Kidney epithelial cell (primary cell): ENCODE results near the gene SYT2. TPM values are rescaled to one million over a fixed set of nuclear protein-coding genes. Genes with fewer than 3 reads are reported as not detected.
A peak's percentile ranks its signal among the peaks of the same experiment; 100 is the strongest.

Experiments
- DNase-seq: peaks from one replicate; pipeline ENCODE4 v3.0.0-alpha.2; 2010; ENCODE audit warnings: low read depth
- H3K27me3 ChIP-seq: 2 replicates; pipeline ENCODE4 v1.6.0; 2011; ENCODE audit warnings: low read length; ENCODE audit not compliant: control insufficient read depth, insufficient read depth
- H3K36me3 ChIP-seq: 2 replicates; pipeline ENCODE4 v1.5.1; 2011; ENCODE audit warnings: low read length; ENCODE audit not compliant: control insufficient read depth, insufficient read depth
- H3K4me3 ChIP-seq: 2 replicates; pipeline ENCODE4 v1.5.1; 2011; ENCODE audit warnings: low read depth, mild to moderate bottlenecking, control low read depth, low read length
- total RNA-seq: library from RNA; depleted of rRNA; stranded (reverse); fragments of >200 nt; gene quantifications from 2 replicates; pipeline ENCODE4 v1.2.3, GENCODE V29; 2015
- TF ChIP-seq, protein P1 (sequence below): IDR thresholded peaks from 2 replicates; pipeline ENCODE4 v1.5.1; 2011; ENCODE audit warnings: mild to moderate bottlenecking, moderate library complexity, low read length, control low read depth, inconsistent platforms; ENCODE audit not compliant: insufficient read depth, poor library complexity, severe bottlenecking

The SYT2 gene
- total RNA-seq, 1 donor from 2014 or later = 0.04 TPM

DNA sequence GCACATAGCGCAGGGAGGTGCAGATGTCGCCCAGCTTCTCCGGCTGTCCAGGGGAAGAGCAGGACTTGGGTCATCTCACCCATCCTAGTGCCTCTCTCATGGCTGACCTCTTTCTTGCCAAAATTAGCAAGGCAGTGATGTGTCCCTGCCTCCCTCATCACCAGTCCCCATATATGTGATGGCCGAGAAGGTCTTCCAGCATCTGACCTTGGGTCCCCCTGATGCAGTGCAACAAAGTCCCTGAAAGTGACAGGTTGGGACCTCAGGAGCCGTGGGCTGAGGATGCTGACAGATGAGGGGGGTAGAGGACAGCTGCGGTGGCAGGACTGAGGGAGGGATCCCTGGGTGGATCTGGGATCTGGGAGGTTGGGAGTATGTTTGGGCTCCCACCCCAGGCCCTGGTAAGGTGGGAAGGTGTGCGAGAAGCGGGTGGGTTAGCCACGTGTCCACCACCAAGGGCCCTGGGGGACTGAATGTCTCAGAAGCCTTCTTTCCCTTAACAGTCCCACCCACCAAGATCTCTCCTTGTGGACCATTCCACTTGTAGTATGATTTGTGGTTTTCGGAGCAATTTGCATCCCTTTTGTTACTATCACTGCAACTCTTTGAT, 109.7 kb downstream of the SYT2 start:
- Histone ChIP-seq H3K36me3 (no peaks in the 10 kb centered on the region), H3K27me3 (no peaks in the 10 kb centered on the region), H3K4me3 (no peak overlapping the region)
- DNase-seq = no peak
- TF ChIP-seq, protein P1, sequence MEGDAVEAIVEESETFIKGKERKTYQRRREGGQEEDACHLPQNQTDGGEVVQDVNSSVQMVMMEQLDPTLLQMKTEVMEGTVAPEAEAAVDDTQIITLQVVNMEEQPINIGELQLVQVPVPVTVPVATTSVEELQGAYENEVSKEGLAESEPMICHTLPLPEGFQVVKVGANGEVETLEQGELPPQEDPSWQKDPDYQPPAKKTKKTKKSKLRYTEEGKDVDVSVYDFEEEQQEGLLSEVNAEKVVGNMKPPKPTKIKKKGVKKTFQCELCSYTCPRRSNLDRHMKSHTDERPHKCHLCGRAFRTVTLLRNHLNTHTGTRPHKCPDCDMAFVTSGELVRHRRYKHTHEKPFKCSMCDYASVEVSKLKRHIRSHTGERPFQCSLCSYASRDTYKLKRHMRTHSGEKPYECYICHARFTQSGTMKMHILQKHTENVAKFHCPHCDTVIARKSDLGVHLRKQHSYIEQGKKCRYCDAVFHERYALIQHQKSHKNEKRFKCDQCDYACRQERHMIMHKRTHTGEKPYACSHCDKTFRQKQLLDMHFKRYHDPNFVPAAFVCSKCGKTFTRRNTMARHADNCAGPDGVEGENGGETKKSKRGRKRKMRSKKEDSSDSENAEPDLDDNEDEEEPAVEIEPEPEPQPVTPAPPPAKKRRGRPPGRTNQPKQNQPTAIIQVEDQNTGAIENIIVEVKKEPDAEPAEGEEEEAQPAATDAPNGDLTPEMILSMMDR = no peak

DNA sequence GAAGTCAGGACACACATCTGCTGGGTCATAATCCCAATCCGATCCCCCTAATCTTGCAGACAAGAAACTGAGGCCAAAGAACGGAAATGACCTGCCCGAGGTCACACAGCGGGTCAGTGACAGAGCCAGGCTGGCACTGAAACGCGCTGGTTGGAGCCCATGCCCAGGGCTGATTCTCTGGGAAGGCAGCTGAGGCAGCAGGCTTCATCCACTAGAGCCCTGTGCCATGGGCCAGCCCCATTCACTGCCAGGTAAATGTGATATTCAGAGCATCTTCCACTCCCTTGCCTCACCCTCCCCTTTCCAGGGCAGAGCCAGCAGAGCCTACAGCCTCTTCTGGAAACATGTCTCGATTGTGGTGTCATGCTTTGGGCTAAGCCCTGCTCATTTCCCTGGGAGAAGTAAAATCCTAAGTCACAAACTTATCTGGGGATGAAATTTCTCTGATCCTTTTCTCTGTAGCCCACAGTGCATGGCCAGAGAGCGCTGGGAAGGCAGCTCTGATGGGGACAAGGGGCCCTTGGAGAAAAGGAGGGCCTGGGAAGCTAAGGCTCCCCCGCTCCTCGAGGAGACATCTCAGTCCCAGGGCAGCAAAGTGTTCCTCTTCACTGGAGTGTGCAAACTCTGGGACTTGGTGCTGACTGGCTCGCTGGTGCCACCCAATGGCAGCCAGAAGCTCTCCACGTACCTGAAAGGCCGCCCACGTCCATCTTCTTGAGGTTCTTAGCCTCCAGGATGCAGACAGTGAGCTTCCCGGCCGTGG, 110.4 kb downstream of the SYT2 start:
- no peak overlapping the region for H3K4me3 ChIP-seq
- DNase-seq = no peak
- H3K27me3 ChIP-seq = no peaks in the 10 kb centered on the region
- no peaks in the 10 kb centered on the region for H3K36me3 ChIP-seq
- TF ChIP-seq, protein P1 = peak; percentile 94

DNA sequence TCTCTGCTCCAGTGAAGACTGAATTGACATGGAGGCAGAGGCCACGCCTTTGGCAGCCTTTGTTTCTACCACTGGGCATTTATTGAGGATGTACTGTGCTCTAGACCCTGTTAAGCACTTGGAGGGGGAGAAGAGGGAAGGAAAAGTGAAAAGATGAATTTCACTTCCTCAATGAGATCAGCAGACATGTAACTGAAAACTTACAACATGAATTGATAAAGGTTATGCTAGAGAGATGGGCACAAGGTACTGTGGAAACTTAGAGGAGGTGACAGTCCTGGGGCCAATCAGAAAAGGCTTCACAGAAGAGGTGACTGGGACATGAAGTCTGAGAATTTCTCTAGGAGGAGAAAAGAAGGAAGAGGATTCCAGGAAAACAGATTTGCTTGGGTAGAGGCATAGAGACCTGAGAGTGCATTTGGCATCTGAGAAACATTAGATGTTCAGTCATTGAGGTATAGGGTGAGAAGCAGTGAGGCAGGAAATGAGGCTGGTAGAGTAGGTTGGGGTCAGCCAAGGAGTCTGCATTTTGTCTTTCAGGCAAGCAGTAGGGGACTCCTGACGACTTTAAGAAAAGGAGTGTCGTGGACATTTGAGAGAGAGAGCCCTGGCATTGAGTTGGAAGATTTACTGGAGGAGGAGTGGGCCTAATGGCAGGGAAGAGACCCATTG, 113.0 kb downstream of the SYT2 start:
- TF ChIP-seq, protein P1 = no peak
- no peak for DNase-seq
- Histone ChIP-seq H3K36me3 (no peaks in the 10 kb centered on the region), H3K4me3 (no peak overlapping the region), H3K27me3 (no peaks in the 10 kb centered on the region)

DNA sequence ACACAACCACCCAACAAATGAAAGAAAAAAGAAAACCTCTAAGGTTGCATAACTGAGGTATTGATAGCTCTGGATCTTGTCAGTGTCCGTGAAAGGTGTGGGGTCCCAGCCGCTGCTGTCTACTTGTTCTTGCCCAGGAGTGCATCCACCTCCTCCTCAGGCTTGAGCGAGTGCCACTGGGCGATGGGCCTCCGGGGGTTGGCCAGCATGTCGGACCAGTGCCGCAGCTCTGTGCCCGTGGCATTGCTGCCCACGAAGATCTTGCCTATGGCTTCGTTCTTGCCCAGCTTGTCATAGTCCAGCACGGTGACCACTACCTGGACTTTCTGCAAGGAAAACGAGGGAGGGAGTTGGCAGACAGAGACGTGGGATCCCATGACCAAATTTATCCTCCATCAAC, 113.6 kb downstream of the SYT2 start:
- Histone ChIP-seq H3K4me3 (no peak overlapping the region), H3K27me3 (no peaks in the 10 kb centered on the region), H3K36me3 (no peaks in the 10 kb centered on the region)
- TF ChIP-seq, protein P1 = no peak
- DNase-seq = no peak

DNA sequence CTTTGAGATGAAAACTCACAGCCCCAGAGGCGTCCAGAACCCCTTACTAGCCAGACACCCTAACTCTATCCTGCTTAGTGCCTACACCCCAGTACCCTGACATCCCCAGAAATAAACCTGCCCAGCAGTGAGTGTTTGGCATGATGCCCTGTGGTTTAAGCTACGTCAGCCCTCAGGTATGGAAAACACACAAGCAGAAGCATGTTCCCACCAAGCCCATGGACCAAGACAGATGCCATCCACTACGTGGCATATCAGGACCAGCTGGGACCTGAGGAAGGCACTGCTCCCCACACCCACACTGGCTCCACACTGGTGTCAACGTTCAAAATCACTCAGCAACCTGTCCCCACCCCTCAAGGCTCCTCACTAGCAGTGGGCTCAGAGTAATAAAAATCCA, 116.4 kb downstream of the SYT2 start:
- DNase-seq = peak; percentile 53
- H3K27me3 ChIP-seq = no peaks in the 10 kb centered on the region
- no peaks in the 10 kb centered on the region for H3K36me3 ChIP-seq
- no peak overlapping the region for H3K4me3 ChIP-seq
- TF ChIP-seq, protein P1 = no peak
